Measurements from ENCODE around the gene ARID4A.
"Not testable (repeated sequence)": the region's sequence is repeated elsewhere in the genome, so short reads cannot be mapped to it uniquely, and the experiment has no call there.

Gene ARID4A

GRCh38 chr14:58353516-58354299, 55.4 kb downstream of the ARID4A start:
- H3K27me3 ChIP-seq (ENCODE audit: insufficient read depth, low read length, poor library complexity), result no peaks in the 10 kb centered on the region
- no peak for DNase-seq
- ATAC-seq (ENCODE audit: insufficient read depth, low read depth), result peak; percentile 74
- no peaks in the 10 kb centered on the region for H4K20me1 ChIP-seq (ENCODE audit: insufficient read depth, low read length)
- H3K9me3 ChIP-seq (ENCODE audit: insufficient read depth, low read length, severe bottlenecking), result no peaks in the 10 kb centered on the region
- H3K4me1 ChIP-seq (ENCODE audit: insufficient read depth, low read length), result peaks cover 14% of the 10 kb centered on the region; the same call in 1 of the 2 replicates
- peak overlapping the region; percentile 25 for H3K9ac ChIP-seq (ENCODE audit: low read depth, low read length)
- no peaks in the 10 kb centered on the region for H3K79me2 ChIP-seq (ENCODE audit: insufficient read depth, low read length)
- peak overlapping the region in 1 of 2 experiments; percentile 36; a peak in 2 of 4 replicates for H3K4me3 ChIP-seq (ENCODE audit: low read depth in 1 of 2, low read length in 2 of 2)
- H3K36me3 ChIP-seq (ENCODE audit: insufficient read depth, low read length), result peaks cover 70% of the 10 kb centered on the region
- no peak for TF ChIP-seq EZH2 (IDR thresholded peaks at IDR 0.05; ENCODE audit: borderline replicate concordance, low read depth, low read length, severe bottlenecking)
- TF ChIP-seq CTCF (IDR thresholded peaks at IDR 0.05; ENCODE audit: borderline replicate concordance, extremely low read depth, low read length, poor library complexity, severe bottlenecking), result no peak
- peak overlapping the region; percentile 51 for H3K27ac ChIP-seq (ENCODE audit: low read length)
- H3K4me2 ChIP-seq (ENCODE audit: insufficient read depth, low read length), result peak overlapping the region; percentile 56
- peak overlapping the region; percentile 19 for H2AFZ ChIP-seq (ENCODE audit: low read depth, low read length)

- Histone ChIP-seq H3K79me2 (ENCODE audit: insufficient read depth, low read length) (no peaks in the 10 kb centered on the region), H3K9ac (ENCODE audit: low read depth, low read length) (no peak overlapping the region), H3K4me2 (ENCODE audit: insufficient read depth, low read length) (no peak overlapping the region), H3K9me3 (ENCODE audit: insufficient read depth, low read length, severe bottlenecking) (no peaks in the 10 kb centered on the region), H2AFZ (ENCODE audit: low read depth, low read length) (no peak overlapping the region), H3K36me3 (ENCODE audit: insufficient read depth, low read length) (peaks cover 68% of the 10 kb centered on the region), H3K4me3 (ENCODE audit: low read depth in 1 of 2, low read length in 2 of 2) (no peak overlapping the region), H3K27me3 (ENCODE audit: insufficient read depth, low read length, poor library complexity) (no peaks in the 10 kb centered on the region), H3K4me1 (ENCODE audit: insufficient read depth, low read length) (peaks cover 14% of the 10 kb centered on the region; the same call in 1 of the 2 replicates), H4K20me1 (ENCODE audit: insufficient read depth, low read length) (no peaks in the 10 kb centered on the region), H3K27ac (ENCODE audit: low read length) (no peak overlapping the region)
- DNase-seq (no peak), ATAC-seq (ENCODE audit: insufficient read depth, low read depth) (no peak)
- TF ChIP-seq CTCF (IDR thresholded peaks at IDR 0.05; ENCODE audit: borderline replicate concordance, extremely low read depth, low read length, poor library complexity, severe bottlenecking), result no peak
- no peak for TF ChIP-seq EZH2 (IDR thresholded peaks at IDR 0.05; ENCODE audit: borderline replicate concordance, low read depth, low read length, severe bottlenecking)
Observed at GRCh38 chr14:58354808-58355207, 56.5 kb downstream of the ARID4A start.

GRCh38 chr14:58356268-58356667, 57.9 kb downstream of the ARID4A start:
- Histone ChIP-seq H4K20me1 (ENCODE audit: insufficient read depth, low read length) (no peaks in the 10 kb centered on the region), H3K36me3 (ENCODE audit: insufficient read depth, low read length) (peaks cover 67% of the 10 kb centered on the region), H3K27ac (ENCODE audit: low read length) (no peak overlapping the region), H3K9ac (ENCODE audit: low read depth, low read length) (no peak overlapping the region), H3K9me3 (ENCODE audit: insufficient read depth, low read length, severe bottlenecking) (no peaks in the 10 kb centered on the region), H2AFZ (ENCODE audit: low read depth, low read length) (no peak overlapping the region), H3K27me3 (ENCODE audit: insufficient read depth, low read length, poor library complexity) (no peaks in the 10 kb centered on the region), H3K4me2 (ENCODE audit: insufficient read depth, low read length) (no peak overlapping the region), H3K4me3 (ENCODE audit: low read depth in 1 of 2, low read length in 2 of 2) (no peak overlapping the region), H3K4me1 (ENCODE audit: insufficient read depth, low read length) (peaks cover 14% of the 10 kb centered on the region; the same call in 1 of the 2 replicates), H3K79me2 (ENCODE audit: insufficient read depth, low read length) (no peaks in the 10 kb centered on the region)
- ATAC-seq (ENCODE audit: insufficient read depth, low read depth) (no peak), DNase-seq (no peak)
- TF ChIP-seq CTCF (IDR thresholded peaks at IDR 0.05; ENCODE audit: borderline replicate concordance, extremely low read depth, low read length, poor library complexity, severe bottlenecking) (no peak), EZH2 (IDR thresholded peaks at IDR 0.05; ENCODE audit: borderline replicate concordance, low read depth, low read length, severe bottlenecking) (no peak)

GRCh38 chr14:58362272-58362671, 63.9 kb downstream of the ARID4A start:
- not testable (repeated sequence) for ATAC-seq (ENCODE audit: insufficient read depth, low read depth)
- H3K36me3 ChIP-seq (ENCODE audit: insufficient read depth, low read length), result peaks cover 71% of the 10 kb centered on the region

More at GRCh38 chr14:58362272-58362671, 63.9 kb downstream of the ARID4A start:
- DNase-seq; H4K20me1 ChIP-seq (ENCODE audit: insufficient read depth, low read length); H3K4me3 ChIP-seq (ENCODE audit: low read depth in 1 of 2, low read length in 2 of 2); H2AFZ ChIP-seq (ENCODE audit: low read depth, low read length); H3K27ac ChIP-seq (ENCODE audit: low read length); H3K9me3 ChIP-seq (ENCODE audit: insufficient read depth, low read length, severe bottlenecking); H3K27me3 ChIP-seq (ENCODE audit: insufficient read depth, low read length, poor library complexity); H3K4me1 ChIP-seq (ENCODE audit: insufficient read depth, low read length); H3K79me2 ChIP-seq (ENCODE audit: insufficient read depth, low read length); H3K9ac ChIP-seq (ENCODE audit: low read depth, low read length); H3K4me2 ChIP-seq (ENCODE audit: insufficient read depth, low read length): not testable (repeated sequence)

Data from DND-41 (cell line).